Left lung (tissue), 10 donors: ENCODE data around the gene RIOK3. TPM values are rescaled to one million over a fixed set of nuclear protein-coding genes. Genes with fewer than 3 reads are reported as not detected.

ENCODE experiments used
- ATAC-seq: fragments of 200-7000 bp; cut with Tn5 transposase; one replicate; pipeline ENCODE4 v1.9.1; 2020; ENCODE audit warnings: moderate library complexity
- DNase-seq, 4 donors: peaks; one replicate each; pipeline ENCODE4 v3.0.0-alpha.2; 2013 to 2020
- H3K27ac ChIP-seq, 2 donors: fragments of 200-600 bp; sonication (generic) in 1 of 2; one replicate each; pipeline versions ENCODE4 v1.5.0 to v1.8.0; 2020 to 2021
- H3K27me3 ChIP-seq, 2 donors: fragments of 200-600 bp; sonication (generic) in 1 of 2; one replicate each; pipeline versions ENCODE4 v1.5.0 to v1.8.0; 2020 to 2021
- H3K36me3 ChIP-seq, 2 donors: fragments of 200-600 bp; sonication (generic) in 1 of 2; one replicate each; pipeline versions ENCODE4 v1.5.0 to v1.8.0; 2020 to 2021
- H3K4me1 ChIP-seq, 2 donors: fragments of 200-600 bp; one replicate each; pipeline ENCODE4 v1.8.0; 2021
- H3K4me3 ChIP-seq, 2 donors: fragments of 200-600 bp; sonication (generic) in 1 of 2; one replicate each; pipeline versions ENCODE4 v1.5.0 to v1.8.0; 2020 to 2021; ENCODE audit warnings: mild to moderate bottlenecking in 1 of 2
- H3K9me3 ChIP-seq, 2 donors: fragments of 200-600 bp; sonication (generic) in 1 of 2; one replicate each; pipeline versions ENCODE4 v1.5.0 to v1.8.0; 2020 to 2021
- CTCF ChIP-seq, 2 donors: fragments of 200-600 bp; sonication (generic) in 1 of 2; IDR thresholded peaks; one replicate each; pipeline versions ENCODE4 v1.5.0 to v1.8.0; 2021; ENCODE audit warnings: antibody characterized with exemption in 2 of 2
- intact Hi-C, 2 donors: fragments of 100-400 bp; cut with DNase I; formaldehyde crosslinking; loops; one replicate each; pipeline versions ENCODE4 v1.11.2 to v1.14.2; 2022
- polyA plus RNA-seq, 6 donors: library from polyadenylated mRNA; unstranded; fragments of 120-200 nt; gene quantifications; one replicate each; pipeline ENCODE4 v1.2.1, GENCODE V29; 2013; ENCODE audit not compliant: insufficient read length in 6 of 6
- total RNA-seq, 2 donors: library from RNA; stranded (reverse); fragmentation: NEBNext Ultra II Directional; extraction: Animal tissue kit (Norgen Biotek cat#: 25700); gene quantifications; one replicate each; pipeline ENCODE4 v1.2.1, GENCODE V29; 2021
- donor health status: DM: no; HTN: yes; CAD: no.
- donor health status: DM: no; HTN: no; CAD: no.

Gene RIOK3
- total and polyA plus RNA-seq, 8 donors: 55.3 to 79.7 (median 66.9) TPM

- no peaks in the 10 kb centered on the region for H3K27me3 ChIP-seq
- no peak for DNase-seq
- peaks cover 0 to 10% of the 10 kb centered on the region in 2 donors for H3K4me1 ChIP-seq
- no peaks in the 10 kb centered on the region for H3K36me3 ChIP-seq
- no peak overlapping the region for H3K4me3 ChIP-seq
- no peak for TF ChIP-seq CTCF (IDR thresholded peaks at IDR 0.05)
- ATAC-seq: no peak
- intact Hi-C loops: no loop called here
- no peak overlapping the region for H3K27ac ChIP-seq
- H3K9me3 ChIP-seq: no peaks in the 10 kb centered on the region
Measured at GRCh38 chr18:23448291-23448690, 4.8 kb upstream of the RIOK3 start.

GRCh38 chr18:23450022-23450421 lies 3.1 kb upstream of the RIOK3 start:
- H3K36me3 ChIP-seq: no peaks in the 10 kb centered on the region
- intact Hi-C loops: no loop called here
- no peak for ATAC-seq
- no peaks in the 10 kb centered on the region for H3K27me3 ChIP-seq
- no peaks in the 10 kb centered on the region for H3K9me3 ChIP-seq
- no peak overlapping the region for H3K4me3 ChIP-seq
- H3K27ac ChIP-seq: no peak overlapping the region
- peaks cover 5 to 23% of the 10 kb centered on the region in 2 donors for H3K4me1 ChIP-seq
- TF ChIP-seq CTCF (IDR thresholded peaks at IDR 0.05): no peak
- no peak for DNase-seq

GRCh38 chr18:23451011-23451410 lies 2.1 kb upstream of the RIOK3 start:
- no peak for ATAC-seq
- no peaks in the 10 kb centered on the region for H3K27me3 ChIP-seq
- peaks cover 6 to 33% of the 10 kb centered on the region in 2 donors for H3K4me1 ChIP-seq
- H3K4me3 ChIP-seq: no peak overlapping the region
- peaks cover 0 to 9% of the 10 kb centered on the region in 2 donors for H3K36me3 ChIP-seq
- no peaks in the 10 kb centered on the region for H3K9me3 ChIP-seq
- DNase-seq: no peak
- no peak overlapping the region for H3K27ac ChIP-seq
- intact Hi-C loops: no loop called here
- TF ChIP-seq CTCF (IDR thresholded peaks at IDR 0.05): no peak

DNA sequence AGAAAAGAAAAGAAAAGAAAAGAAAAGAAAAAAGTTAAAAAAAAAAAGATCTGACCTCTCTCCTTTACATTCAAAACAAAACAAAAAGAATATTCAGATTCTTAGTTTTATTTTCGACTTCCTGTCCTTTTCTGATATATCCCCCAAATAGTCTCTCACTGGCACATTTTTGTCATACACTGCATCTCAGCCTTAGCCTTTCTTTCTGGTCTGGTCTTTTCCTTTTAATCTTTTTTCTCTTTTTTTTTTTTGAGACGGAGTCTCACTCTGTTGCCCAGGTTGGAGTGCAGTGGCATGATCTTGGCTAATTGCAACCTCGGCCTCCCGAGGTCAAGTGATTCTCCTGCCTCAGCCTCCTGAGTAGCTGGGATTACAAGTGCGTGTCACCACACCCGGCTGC lies 1.6 kb upstream of the RIOK3 start:
- Histone ChIP-seq H3K4me3 (no peak overlapping the region), H3K36me3 (peaks cover 0 to 11% of the 10 kb centered on the region in 2 donors), H3K9me3 (no peaks in the 10 kb centered on the region), H3K27me3 (no peaks in the 10 kb centered on the region), H3K4me1 (peaks cover 6 to 37% of the 10 kb centered on the region in 2 donors), H3K27ac (peak overlapping the region in 1 of 2 donors; percentile 96)
- ATAC-seq: no peak
- DNase-seq: no peak
- TF ChIP-seq CTCF (IDR thresholded peaks at IDR 0.05): no peak
- intact Hi-C loops: no loop called here

GRCh38 chr18:23452347-23452727 lies 750 bp upstream of the RIOK3 start:
- Histone ChIP-seq H3K4me1 (peaks cover 9 to 46% of the 10 kb centered on the region in 2 donors), H3K9me3 (no peaks in the 10 kb centered on the region), H3K27ac (peak overlapping the region; percentile 92 to 96), H3K27me3 (no peaks in the 10 kb centered on the region), H3K36me3 (peaks cover 0 to 17% of the 10 kb centered on the region in 2 donors), H3K4me3 (peak overlapping the region; percentile 84 to 91)
- ATAC-seq (no peak), DNase-seq (no peak)
- no peak for TF ChIP-seq CTCF (IDR thresholded peaks at IDR 0.05)
- intact Hi-C loops: no loop called here
